DMS153 treated with DMSO at 0.1 percent for 48 hours (cell line): ENCODE measurements around the gene TPRG1.

ENCODE experiments used
- DNase-seq: peaks from one replicate; lab custom pipeline; 2025; ENCODE audit not compliant: unreplicated experiment; lab: John Stamatoyannopoulos, UW

The TPRG1 gene

GRCh38 chr3:189349772-189350171 lies 178.0 kb downstream of the TPRG1 start:
- DNase-seq: no peak

GRCh38 chr3:189353318-189353965 lies 181.7 kb downstream of the TPRG1 start:
- no peak for DNase-seq

GRCh38 chr3:189353988-189354889 lies 182.5 kb downstream of the TPRG1 start:
- no peak for DNase-seq

GRCh38 chr3:189355115-189355480 lies 183.3 kb downstream of the TPRG1 start:
- no peak for DNase-seq

- DNase-seq: no peak
These were observed 183.9 kb downstream of the TPRG1 start for GRCh38 chr3:189355481-189356201.

- DNase-seq: no peak
These were observed 188.5 kb downstream of the TPRG1 start for GRCh38 chr3:189360291-189360690.

GRCh38 chr3:189361103-189361835 lies 189.5 kb downstream of the TPRG1 start:
- no peak for DNase-seq

- DNase-seq: no peak
These were observed 192.0 kb downstream of the TPRG1 start for GRCh38 chr3:189363590-189364255.

GRCh38 chr3:189365609-189366564 lies 194.1 kb downstream of the TPRG1 start:
- no peak for DNase-seq

GRCh38 chr3:189368384-189368783 lies 196.6 kb downstream of the TPRG1 start:
- DNase-seq: no peak

GRCh38 chr3:189369636-189370035 lies 197.9 kb downstream of the TPRG1 start:
- no peak for DNase-seq

GRCh38 chr3:189372243-189372642 lies 200.5 kb downstream of the TPRG1 start:
- DNase-seq: no peak
